GM18867 (cell line): ENCODE measurements around the gene ZCCHC24.
A peak's percentile ranks its signal among the peaks of the same experiment; 100 is the strongest.
"Not testable (repeated sequence)": the region's sequence is repeated elsewhere in the genome, so short reads cannot be mapped to it uniquely, and the experiment has no call there.

Experiments
- ATAC-seq: cut with Tn5 transposase; IDR thresholded peaks from one replicate; pipeline ENCODE4 v1.9.1; 2021; ENCODE audit warnings: mild to moderate bottlenecking, moderate library complexity; ENCODE audit not compliant: unreplicated experiment

ZCCHC24 gene

DNA sequence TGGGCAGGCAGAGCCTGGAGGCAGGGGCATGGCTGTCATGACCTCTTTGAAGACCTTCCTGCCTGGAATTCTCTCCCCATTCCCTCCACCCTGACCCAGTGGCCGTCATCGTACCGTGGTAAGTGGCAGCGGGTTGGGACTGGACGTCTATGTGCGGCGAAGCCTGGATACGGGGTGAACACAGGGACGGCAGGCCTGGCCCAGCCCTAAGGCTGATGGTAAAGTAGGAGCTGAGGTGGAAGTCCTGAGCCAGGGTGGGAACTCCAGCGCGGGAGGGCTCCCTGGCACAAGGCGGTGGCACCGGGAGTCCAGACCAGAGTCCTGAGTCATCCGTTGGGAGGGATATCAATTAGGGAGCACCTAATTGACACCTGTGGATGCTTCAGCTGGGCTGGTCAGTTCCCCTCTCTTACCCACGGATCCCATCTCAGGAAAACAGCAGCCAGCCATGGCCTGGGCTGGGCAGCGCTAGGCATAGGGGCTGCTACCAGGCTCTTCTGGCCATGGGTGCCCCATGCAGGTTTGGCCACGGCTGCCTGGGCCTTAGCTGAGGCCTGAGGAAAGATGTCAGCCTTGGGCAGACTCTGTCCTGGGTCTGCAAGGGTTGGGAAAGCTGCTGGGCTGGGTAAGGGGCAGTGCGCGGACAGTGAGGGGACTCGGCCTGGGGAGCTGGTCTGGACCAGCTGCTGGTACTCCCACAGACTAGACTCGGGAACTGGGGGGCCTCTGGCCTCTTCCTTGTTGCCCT, 94.8 kb downstream of the ZCCHC24 start:
- ATAC-seq: no peak

DNA sequence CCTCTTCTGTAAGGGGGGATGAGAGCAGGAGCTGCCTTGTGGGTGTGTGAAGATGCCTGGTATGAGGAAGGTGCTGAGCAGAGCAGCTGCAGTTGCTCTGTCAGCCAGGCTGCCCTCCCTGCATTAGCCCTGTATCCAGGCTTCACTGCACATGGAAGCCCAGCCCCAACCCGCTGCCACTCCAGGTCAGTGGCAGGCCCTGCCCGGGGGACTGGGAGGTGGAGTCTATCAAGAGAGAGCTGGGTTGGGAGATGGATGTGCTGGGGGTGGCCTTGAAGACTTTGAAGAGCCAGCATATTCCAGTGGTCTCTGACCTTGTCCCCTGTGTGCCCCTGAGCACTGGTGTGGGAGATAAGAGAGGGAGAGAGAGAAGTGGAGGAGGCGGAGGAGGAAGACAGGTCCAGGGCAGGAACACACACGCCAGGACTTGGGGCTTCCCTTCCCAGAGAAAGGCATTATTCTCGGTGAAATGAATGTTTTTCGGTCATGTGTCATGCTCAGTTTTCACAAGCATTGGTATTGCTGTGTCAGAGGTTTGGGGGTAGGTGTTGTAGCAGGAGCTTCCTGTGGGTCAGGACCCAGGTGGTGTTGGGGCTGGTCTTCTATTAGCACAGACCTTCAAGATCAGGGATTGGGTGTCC, 95.5 kb downstream of the ZCCHC24 start:
- ATAC-seq: no peak

DNA sequence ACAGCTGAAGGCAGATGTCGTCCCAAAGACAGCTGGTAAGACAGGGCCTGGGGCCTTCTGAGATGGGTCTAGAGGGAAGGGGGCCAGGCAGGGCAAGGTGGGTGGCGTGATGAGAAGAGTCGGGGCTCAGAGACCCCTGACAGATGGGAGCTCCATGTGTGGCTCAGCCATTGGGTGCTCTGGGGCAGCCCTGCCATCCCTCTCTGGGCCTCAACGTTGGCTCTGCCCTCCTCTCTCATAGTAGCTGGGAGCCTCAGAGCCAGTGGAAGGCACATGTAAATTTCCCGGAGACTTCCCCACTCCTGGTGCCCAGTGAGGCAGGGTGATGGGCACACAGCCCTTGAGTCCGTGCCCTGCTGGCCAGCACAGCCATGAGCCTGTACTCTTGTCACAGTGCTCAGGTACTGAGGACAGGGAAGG, 96.3 kb downstream of the ZCCHC24 start:
- no peak for ATAC-seq

DNA sequence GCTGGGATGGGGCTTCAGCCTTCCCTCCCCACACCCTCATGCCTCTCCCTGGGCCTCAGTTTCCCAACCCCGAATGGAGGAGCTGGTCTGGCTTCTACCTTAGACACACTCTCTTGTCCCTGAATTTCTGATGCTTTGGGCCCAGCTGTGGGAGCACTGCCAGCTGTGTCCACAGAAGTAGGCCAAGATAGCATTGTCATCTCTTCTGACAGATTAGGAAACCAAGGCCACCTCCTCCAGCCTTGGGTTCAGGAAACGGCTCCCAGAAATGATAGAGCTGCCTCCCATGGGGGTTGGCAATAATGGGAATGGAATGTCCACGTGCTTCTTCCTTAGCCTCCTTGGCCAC, 96.8 kb downstream of the ZCCHC24 start:
- ATAC-seq: no peak

DNA sequence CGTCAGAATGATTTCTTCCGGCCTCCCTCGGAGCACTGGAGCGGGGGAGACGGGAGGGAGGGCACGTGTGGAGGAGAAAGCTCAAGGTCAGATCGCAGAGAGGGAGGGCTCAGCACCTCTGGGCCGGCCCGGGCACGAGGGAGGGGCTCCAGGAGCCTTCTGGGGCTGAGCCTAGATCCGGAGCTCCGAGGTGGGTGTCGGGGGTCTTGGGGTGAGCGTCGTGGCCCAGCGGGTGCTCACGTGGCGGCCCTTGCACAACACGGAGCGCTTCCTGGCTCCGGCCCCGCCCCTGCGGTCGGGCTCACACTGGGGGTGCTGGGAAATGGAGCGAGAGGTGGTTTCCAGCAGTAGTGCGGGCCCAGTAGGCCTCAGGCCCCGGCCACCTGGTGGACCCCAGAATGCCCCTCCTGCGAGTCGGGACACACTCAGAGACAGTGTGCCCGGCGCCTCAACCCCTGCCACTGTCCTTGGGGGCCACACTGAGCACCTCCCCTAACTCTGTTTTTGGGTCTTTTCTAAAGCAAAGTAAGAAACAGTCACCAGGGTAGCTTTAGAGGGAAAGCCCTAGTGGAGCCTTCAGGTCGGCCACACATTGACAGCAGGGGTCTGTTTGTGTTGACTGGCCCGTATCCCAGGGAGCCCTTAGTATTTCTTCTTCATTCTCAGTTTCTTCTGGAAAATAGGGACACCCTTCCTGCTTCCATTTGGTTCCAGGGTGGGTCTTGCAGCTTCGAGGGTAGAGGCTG, 97.4 kb downstream of the ZCCHC24 start:
- ATAC-seq: peak; percentile 77

DNA sequence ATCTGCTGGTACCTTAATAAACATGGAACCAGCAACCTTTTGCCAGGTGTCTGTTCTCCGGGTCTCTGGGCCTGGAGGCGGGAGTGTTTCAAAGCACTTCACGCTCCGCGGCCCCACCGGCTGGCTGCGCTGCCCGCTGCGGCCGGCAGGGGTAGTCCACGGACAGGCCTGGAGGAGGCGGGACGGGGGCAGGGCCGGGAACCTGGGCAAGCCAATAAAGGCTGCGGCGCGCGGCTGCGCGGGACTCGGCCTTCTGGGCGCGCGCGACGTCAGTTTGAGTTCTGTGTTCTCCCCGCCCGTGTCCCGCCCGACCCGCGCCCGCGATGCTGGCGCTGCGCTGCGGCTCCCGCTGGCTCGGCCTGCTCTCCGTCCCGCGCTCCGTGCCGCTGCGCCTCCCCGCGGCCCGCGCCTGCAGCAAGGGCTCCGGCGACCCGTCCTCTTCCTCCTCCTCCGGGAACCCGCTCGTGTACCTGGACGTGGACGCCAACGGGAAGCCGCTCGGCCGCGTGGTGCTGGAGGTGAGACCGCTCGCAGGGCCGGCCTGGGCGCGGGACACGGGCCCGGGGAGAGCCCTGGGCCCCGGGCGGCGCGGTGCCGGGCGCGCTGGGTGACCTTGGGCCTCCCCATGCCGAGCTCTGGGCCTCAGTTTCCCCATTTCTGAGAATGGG, 98.1 kb downstream of the ZCCHC24 start, which contains the start of gene PPIF:
PPIF (plus strand) TSS at position 244 of the 668 bp plus-strand sequence; CDS start at position 324, 80 bp downstream.
- peak; percentile 76 for ATAC-seq

DNA sequence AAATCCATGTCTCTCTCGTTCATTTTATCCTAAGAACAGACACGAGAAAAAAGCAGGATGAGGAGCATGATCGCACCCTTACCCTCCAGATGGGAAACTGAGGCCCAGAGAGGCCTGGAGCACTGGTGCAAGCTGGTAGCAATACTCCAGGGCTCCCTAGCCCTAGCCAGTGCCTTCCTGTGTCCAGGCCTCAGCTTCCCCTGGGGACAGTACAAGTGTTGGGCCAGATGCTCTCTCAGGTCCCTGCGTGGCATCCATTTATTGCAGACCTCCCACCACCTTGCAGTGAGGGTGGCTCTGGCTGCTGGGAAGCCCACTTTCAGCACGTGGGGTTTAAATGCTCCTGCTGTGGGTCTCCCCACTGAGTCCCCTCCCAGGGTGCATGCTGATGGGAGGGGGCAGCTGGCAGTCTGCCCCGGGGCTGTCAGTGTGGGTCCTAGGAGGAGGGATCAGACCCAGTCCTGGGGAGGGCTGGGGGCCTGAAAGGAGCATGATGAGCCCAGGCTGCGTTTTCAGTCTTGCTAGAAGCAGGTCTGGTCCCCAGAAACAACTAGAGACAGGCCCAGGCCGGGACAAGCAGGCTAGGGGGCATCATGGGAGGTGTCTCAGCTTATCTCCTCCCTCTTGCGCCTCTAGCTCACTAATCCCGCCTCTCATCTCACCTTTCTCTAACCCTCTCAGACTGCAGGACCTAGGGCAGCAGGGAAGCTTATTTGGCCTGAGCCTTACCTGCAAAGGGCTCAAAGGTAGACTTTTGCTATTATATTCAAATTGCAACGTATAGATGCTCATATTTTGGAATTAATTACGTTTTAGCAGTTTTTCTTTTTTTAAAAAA, 98.8 kb downstream of the ZCCHC24 start:
- no peak for ATAC-seq

DNA sequence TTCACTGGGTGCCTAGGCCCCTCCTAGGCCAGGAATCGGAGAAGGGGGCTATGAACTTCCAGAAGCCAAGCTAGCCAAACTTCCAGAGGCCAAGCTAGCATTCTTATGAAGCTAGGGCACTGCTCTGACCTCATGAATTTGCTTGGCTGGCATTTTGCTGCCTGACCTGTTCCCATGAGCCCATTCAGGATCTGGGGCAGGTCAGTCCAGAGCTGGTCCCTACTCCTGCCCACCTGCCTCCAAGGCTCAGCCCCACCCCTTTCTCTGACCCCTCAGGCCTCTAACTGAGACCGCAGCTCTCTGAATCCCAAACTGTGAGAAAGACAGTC, 99.4 kb downstream of the ZCCHC24 start:
- ATAC-seq: no peak

DNA sequence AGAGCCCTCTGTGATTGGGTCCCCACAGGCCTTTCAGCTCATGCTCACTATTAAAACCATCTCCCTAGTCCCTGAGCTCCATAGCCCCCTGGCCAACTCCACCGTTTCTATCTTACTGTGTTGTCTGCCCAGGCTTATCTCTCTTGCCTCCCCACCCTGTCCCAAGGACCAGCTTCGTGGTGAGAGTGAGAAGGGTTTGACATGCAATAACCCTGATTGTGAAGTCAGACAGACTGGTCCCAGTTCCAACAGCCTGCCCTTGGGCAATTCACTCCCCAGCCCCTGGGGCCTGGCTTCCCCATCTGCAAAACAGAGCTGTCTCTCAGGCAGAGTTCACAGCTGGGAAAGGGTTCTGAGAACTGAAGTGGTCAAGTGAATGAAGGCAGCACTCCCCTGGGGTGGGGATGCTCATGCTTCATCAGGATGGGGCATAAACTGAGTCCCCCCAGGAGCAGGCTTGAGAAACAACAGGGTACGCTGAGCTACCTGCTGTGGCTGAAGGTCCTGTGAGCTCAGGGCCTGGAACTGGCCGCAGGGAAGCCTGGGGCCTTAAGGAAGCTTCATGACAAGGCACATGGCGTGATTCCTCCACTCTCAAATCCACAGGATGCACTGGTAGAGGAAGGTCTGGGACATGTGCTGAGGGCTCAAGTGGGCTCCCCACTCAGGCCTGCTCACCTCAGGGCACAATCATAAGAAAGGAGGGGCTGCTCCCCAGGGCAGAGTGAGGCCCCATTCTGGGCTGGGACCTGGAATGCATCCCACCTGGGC, 100.0 kb downstream of the ZCCHC24 start:
- no peak for ATAC-seq

DNA sequence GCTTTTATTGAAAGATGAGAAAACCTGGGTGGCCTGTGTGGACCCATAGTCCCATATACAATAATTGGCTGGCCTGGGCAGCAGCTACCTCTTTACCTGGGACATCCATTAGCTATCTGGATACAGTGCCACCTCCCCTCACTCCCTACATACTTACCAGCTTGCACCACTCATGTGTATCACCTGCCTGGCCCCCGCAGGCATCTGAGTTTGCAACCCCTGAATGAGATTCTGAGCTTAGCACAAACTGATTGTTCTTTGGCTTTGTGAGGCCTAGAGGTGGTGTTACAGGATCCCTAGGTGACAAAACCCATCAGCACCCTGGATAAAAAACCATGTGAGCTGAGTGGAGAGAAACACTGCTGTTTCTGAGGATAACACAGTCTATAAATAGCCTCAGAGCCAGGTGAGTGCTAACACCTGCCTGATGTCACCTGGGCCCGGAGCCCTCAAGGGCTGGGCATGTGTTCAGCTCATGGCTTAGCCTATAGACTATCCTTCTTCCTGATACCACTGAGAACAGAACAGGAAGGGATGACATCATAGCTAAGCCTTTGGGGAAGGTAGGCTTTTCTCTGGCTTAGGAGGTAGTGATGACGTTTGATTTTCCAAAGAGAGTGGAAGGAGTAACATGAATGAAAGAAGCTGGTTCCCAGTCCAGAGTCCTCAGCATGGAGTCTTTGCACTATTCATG, 100.8 kb downstream of the ZCCHC24 start:
- no peak for ATAC-seq

DNA sequence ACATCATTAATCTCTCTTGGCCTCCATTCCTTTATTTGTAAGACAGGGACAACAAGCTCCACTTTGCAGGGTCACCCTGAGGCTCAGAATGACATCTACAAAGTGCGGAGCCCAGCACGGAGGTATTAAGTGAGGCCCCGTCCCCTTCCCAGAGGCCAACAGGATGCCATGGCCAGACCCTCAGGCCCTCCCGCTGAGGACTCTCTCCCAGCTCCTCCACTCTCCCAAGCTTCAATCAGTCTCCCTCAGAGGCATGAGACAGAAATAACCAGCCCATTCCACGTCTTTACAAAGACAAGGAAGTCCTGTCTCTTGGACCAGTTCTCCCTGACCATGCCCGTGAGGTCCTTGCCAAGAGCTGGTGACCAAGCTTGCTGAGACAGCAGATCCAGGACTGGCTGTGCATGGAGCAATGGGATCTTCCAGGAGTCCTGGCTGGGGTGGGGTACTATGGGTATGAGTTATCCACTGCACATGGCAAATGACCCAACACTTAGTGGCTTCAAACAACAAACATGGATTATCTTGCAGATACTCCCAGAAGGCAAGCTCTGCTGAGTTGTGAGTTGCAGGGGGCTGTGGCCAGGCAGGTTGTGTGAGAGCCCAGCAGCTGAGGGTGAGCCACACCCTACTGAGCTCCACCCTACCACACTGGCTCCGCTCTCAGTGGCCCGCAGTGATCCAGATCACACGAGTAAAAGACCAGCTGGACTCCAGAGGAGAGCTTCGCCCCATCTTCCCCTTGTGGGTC, 102.4 kb downstream of the ZCCHC24 start:
- no peak for ATAC-seq

DNA sequence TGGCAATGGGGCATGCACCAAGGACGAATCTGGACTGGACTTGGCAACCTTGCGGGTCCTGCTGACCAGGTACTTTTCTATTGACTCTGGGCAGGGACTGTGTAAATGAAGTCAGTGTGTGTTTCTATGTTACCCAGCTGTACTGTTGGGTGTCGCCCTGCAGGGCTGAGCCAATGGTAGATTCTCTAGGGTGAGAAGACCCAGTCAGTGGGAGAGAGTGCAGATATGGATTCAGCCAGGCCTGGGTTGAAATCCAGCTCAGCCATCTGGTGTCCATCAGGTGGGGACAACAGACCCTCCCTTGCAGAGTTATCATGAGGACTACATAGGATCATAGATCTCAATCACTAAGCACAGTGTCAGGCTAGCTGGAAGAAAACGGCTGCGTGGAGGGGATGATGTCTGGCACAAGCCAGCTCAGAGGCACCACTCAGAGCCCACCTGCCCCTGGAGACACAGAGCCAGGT, 103.1 kb downstream of the ZCCHC24 start:
- ATAC-seq: no peak

DNA sequence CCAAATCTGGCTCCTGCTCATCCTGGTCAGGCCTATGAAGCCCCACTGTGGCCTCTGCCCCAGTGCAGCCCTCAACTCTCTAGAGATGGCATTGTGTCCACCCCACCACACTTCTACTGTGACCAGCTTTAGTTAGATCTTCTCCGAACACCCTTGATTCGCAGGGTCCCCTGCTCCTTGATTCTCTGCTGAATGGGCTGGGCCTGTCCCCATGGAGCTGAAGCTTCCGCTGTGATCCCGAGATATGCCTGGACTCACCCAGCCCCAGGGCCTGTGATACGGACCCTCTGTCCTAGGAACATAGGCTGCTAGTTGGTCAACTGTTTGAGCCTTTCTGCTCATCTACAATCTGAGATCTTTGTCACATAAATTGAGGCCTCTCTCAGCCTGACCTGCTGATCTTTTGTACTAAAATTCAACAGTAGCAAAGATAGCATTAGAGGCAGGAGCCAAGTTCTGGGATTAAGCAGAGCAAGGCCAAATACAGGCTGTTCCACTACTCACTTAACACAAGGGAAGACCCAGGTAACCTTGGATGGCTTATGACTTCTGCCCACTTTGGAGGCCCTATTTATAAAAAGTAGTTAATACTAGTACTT, 104.7 kb downstream of the ZCCHC24 start:
- ATAC-seq: no peak

DNA sequence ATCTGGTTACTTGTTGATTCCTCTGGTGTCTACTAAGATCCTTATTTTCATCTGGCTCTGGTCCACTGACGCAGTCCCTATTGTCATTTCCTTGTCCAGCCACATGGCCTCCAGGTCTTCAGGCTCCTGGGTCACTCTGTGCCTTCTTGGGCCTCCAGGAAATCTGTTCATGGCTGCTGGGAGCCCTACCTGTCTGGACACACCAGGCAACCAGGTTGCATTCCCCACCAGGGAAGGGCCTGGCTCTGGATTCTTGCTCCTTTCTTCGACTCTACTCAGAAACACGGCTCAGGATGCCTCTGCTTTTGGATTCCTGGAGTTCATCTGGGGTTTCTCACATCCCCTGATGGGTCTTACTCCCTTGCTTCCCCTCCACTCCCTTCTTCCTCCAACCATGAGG, 106.2 kb downstream of the ZCCHC24 start:
- ATAC-seq: no peak

DNA sequence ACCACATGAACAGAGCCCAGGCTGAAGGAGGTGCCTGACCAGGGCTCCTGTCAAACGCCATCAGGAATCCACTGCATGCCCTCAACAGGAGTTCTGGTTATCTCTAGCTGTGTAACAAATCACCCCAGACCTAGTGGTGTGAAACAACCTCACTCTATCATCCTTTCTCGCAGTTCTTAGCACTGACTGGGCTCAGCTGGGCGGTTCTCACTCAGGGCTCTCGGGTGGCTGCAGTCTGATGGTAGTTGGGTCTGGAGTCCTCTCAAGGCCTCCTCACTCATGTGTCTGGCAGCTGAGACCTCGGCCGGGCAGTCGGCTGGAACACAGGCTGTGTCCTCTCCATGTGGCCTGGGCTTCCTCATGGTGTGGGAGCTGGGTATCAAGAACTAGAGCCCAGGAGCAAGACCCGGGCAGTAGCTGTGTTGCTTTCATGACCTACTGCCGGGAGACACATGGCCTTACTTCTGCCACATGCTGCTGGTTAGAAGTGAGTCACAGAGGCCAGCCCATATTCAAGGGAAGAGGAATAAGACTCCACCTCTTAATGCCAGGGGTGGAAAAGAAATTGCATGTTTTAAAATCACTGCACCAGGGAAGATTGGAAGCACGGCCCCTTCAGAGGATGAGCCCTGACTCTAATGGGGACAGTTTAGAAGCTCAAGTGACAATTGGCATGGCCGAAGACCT, 107.5 kb downstream of the ZCCHC24 start:
- not testable (repeated sequence) for ATAC-seq

DNA sequence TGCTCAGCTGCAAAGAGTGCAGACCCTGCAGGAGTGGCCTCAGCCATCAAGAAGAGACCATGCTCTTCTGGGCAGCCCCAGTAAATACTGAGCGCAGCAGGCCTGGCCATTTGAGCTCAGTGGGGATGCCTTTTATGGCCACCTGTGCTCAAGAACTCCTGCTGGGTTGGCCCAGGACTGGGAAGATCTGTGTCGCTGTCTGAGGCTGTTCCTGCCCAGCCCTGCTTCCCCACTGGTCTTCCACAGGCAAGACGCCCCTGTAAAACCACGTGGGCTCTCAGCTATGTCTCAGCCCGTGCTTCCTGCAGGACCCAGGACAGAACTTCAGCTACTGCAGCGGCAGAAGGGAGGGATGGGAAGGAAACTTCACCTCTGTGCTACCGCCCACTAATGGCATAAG, 108.7 kb downstream of the ZCCHC24 start:
- no peak for ATAC-seq

DNA sequence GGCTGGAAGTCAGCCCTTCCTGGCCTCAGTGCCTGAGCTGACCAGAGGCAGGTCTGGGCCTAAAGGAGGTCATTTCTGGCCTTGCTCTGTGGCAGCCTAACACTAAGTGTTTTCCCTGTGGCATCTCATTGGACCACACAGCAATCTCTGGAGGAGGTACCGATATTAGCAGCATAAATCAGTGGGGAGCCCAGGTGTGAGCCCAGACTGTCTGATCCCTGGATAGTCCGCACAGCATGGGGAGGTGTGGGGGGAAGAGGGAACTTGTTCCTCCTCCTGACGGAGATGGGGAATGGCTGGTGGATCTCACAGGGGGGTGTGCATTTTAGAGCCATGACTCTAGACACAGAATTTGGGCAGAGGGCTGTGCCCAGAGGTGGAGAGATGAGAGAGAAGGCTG, 109.1 kb downstream of the ZCCHC24 start:
- no peak for ATAC-seq
